ENCODE data around the gene UBA1.
A peak's percentile ranks its signal among the peaks of the same experiment; 100 is the strongest.

- TF ChIP-seq CTCF (IDR thresholded peaks at IDR 0.05; ENCODE audit: control extremely low read depth in 1 of 3, insufficient read depth in 1 of 3, low read depth in 1 of 3, low read length in 3 of 3): no peak
- peak in 1 of 2 experiments; percentile 57; a peak in 1 of 3 replicates for TF ChIP-seq POLR2A (IDR thresholded peaks at IDR 0.05; ENCODE audit: control extremely low read depth in 1 of 2, low read depth in 2 of 2, low read length in 2 of 2)
- TF ChIP-seq CBX8 (IDR thresholded peaks at IDR 0.05; ENCODE audit: borderline replicate concordance, low read depth, low read length): no peak
- no peak for TF ChIP-seq MAX (IDR thresholded peaks at IDR 0.05)
- TF ChIP-seq SRF (IDR thresholded peaks at IDR 0.05; ENCODE audit: low read depth, low read length): no peak
- no peak for TF ChIP-seq POLR2AphosphoS5 (IDR thresholded peaks at IDR 0.05; ENCODE audit: low read depth, low read length)
- TF ChIP-seq EGR1 (IDR thresholded peaks at IDR 0.05; ENCODE audit: borderline replicate concordance, low read depth, low read length): no peak
- no peak for TF ChIP-seq RAD21 (IDR thresholded peaks at IDR 0.05 in 1 of 2, conservative IDR thresholded peaks at IDR 0.05 in 1 of 2; ENCODE audit: low read depth in 2 of 2, low read length in 2 of 2)
- TF ChIP-seq PHF8 (conservative IDR thresholded peaks at IDR 0.05; ENCODE audit: low read depth, low read length): no peak
- no peak for TF ChIP-seq EZH2 (IDR thresholded peaks at IDR 0.05; ENCODE audit: low read depth, low read length, severe bottlenecking)
- TF ChIP-seq YY1 (IDR thresholded peaks at IDR 0.05; ENCODE audit: low read depth, low read length): no peak
Measured at GRCh38 chrX:47194194-47194787, 662 bp downstream of the UBA1 start.

All from H1 (cell line).